Activated CD8-positive, alpha-beta memory T cell treated with anti-CD3 and anti-CD28 coated beads, Interleukin-2, amount 50 U/mL, for 24 hours (primary cell): ENCODE measurements around the gene ARHGEF4.
"Not testable (repeated sequence)": the region's sequence is repeated elsewhere in the genome, so short reads cannot be mapped to it uniquely, and the experiment has no call there.

Source experiments
- DNase-seq: peaks from one replicate; pipeline ENCODE4 v3.0.0-alpha.2; 2020; ENCODE audit errors: extremely low read depth

The ARHGEF4 gene

GRCh38 chr2:130883496-130883895, 46.8 kb downstream of the ARHGEF4 start:
- DNase-seq = no peak

- DNase-seq = no peak
Measured at GRCh38 chr2:130884013-130884412, 47.3 kb downstream of the ARHGEF4 start.

GRCh38 chr2:130884503-130884902, 47.8 kb downstream of the ARHGEF4 start:
- no peak for DNase-seq

GRCh38 chr2:130887643-130888042, 50.9 kb downstream of the ARHGEF4 start:
- no peak for DNase-seq

GRCh38 chr2:130890941-130891669, 54.4 kb downstream of the ARHGEF4 start:
- DNase-seq = no peak

GRCh38 chr2:130891966-130892365, 55.3 kb downstream of the ARHGEF4 start:
- DNase-seq = no peak

GRCh38 chr2:130892793-130893785, 56.4 kb downstream of the ARHGEF4 start:
- no peak for DNase-seq

GRCh38 chr2:130894326-130894942, 57.7 kb downstream of the ARHGEF4 start:
- no peak for DNase-seq

- no peak for DNase-seq
Measured at GRCh38 chr2:130896813-130897212, 60.1 kb downstream of the ARHGEF4 start.

GRCh38 chr2:130898553-130898952, 61.8 kb downstream of the ARHGEF4 start:
- no peak for DNase-seq

GRCh38 chr2:130899306-130899705, 62.6 kb downstream of the ARHGEF4 start:
- DNase-seq = no peak

GRCh38 chr2:130901061-130901460, 64.3 kb downstream of the ARHGEF4 start:
- DNase-seq = no peak

GRCh38 chr2:130901626-130902025, 64.9 kb downstream of the ARHGEF4 start:
- DNase-seq = not testable (repeated sequence)

GRCh38 chr2:130908832-130909231, 72.1 kb downstream of the ARHGEF4 start:
- no peak for DNase-seq

GRCh38 chr2:130910931-130911330, 74.2 kb downstream of the ARHGEF4 start:
- DNase-seq = no peak

GRCh38 chr2:130911482-130911881, 74.8 kb downstream of the ARHGEF4 start:
- DNase-seq = no peak

GRCh38 chr2:130911996-130912395, 75.3 kb downstream of the ARHGEF4 start:
- DNase-seq = no peak

GRCh38 chr2:130912471-130912870, 75.8 kb downstream of the ARHGEF4 start:
- DNase-seq = no peak

- DNase-seq = no peak
Measured at GRCh38 chr2:130913891-130914290, 77.2 kb downstream of the ARHGEF4 start.

- DNase-seq = no peak
Measured at GRCh38 chr2:130915149-130915548, 78.4 kb downstream of the ARHGEF4 start.

GRCh38 chr2:130915595-130916437, 79.1 kb downstream of the ARHGEF4 start:
- no peak for DNase-seq

- no peak for DNase-seq
Measured at GRCh38 chr2:130916438-130916705, 79.7 kb downstream of the ARHGEF4 start.
